Colon (tissue), 2 donors: Measurements from ENCODE around the gene PRKCE.
"Not testable (repeated sequence)": the region's sequence is repeated elsewhere in the genome, so short reads cannot be mapped to it uniquely, and the experiment has no call there.

ENCODE experiments used
- FAIRE-seq: peaks from 2 replicates; lab custom pipeline; 2012; peaks lifted over from hg19 to GRCh38; lab: Jason Lieb, UNC
- donor health status: control.
- donor health status: control.

PRKCE gene

GRCh38 chr2:45699032-45699658 is 47.7 kb downstream of the PRKCE start:
- no peak for FAIRE-seq

GRCh38 chr2:45700407-45701013 is 49.0 kb downstream of the PRKCE start:
- no peak for FAIRE-seq

DNA sequence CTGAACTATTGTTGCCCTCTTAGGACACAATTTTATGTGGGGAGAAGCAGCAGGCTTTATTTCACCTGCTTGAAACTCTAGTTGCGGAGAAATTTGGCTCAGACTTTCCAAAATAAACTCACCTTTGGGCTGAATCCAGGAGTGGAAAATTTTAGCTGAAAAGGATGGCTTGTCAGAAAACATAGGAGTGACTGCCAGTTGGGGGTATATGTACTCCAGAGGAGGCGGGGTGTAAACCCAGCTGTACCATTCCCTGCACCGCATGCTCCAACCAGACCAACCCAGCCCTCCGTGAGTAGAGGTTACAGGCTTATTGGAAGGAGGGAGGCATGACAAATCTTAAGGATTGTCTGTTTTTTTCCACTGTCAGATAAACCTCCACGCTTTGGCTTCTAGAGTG is 53.8 kb downstream of the PRKCE start:
- FAIRE-seq, result no peak

- FAIRE-seq, result no peak
These were observed 54.6 kb downstream of the PRKCE start for GRCh38 chr2:45706033-45706432.

DNA sequence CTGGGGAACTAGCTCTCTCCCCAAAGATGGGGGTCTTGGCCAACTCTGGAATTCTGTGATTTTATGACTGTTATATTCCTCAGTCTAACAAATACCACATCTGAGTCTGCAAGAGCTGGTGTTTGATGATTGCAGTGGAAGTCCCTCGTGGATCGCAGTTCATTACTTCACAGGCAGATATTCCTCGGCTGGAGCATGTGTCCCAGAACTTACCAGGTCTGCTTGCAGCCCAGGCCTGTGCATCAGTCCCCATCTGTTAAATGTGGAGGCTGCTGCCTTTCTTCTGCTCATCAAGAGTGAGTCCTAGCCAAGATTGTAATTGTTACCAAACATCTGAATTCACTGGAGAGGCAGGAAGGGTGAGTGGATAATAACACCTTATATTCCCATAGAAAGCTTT is 55.5 kb downstream of the PRKCE start:
- FAIRE-seq, result no peak

DNA sequence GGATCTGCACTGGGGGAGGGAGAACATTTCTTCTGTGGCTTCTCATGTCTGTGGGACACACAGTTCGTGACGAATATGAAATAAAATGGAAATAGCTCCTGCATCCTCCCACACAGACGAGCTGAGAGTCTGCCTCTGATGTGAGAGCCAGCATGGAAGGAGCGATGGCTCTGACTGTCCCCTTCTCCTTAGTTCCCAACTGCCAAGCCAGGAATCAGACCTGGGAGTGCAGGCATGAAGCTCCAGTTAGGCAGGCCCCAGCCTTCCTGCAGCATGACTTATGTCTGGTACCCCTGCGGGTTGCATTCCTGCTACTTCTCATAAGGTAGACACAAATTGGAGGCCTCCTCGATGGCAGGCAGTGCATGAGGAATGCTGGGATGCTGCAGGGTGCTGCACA is 56.2 kb downstream of the PRKCE start:
- no peak for FAIRE-seq

DNA sequence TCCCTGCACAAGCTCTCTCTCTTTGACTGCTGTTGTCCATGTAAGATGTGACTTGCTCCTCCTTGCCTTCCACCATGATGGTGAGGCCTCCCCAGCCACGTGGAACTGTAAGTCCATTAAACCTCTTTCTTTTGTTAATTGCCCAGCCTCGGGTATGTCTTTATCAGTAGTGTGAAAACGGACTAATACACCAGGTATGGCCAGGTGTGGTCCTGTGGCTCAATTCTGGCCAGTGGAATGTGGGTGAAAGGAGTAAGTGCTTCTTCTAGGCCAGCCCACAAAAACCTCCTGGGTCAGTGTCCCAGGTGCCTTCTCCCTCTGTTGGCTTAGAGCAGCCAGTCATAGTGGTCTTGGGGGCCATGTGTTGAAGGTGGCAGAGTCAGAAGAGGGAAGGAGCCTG is 57.0 kb downstream of the PRKCE start:
- FAIRE-seq, result no peak

DNA sequence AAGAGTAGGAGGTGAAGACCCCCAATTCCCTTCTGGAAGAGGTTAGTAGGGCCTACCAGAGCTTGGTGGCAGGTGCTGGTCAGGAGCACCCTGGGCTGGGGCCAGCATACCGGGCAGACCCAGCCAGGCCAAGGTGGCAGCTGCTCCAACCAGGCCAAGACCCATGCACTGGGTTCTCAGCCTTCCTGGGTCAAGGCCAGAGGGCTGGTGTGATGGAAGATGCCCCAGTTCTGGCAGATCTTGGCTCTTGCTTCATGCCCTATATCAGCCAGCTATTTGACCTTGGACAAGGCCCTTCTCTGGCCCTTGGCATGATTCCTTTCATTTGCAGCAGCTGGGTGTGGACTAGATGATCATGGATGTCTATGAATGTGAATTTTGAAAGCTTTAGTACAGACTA is 57.7 kb downstream of the PRKCE start:
- no peak for FAIRE-seq

- FAIRE-seq, result no peak
These were observed 59.0 kb downstream of the PRKCE start for GRCh38 chr2:45710468-45710867.

GRCh38 chr2:45711224-45711623 is 59.7 kb downstream of the PRKCE start:
- no peak for FAIRE-seq

DNA sequence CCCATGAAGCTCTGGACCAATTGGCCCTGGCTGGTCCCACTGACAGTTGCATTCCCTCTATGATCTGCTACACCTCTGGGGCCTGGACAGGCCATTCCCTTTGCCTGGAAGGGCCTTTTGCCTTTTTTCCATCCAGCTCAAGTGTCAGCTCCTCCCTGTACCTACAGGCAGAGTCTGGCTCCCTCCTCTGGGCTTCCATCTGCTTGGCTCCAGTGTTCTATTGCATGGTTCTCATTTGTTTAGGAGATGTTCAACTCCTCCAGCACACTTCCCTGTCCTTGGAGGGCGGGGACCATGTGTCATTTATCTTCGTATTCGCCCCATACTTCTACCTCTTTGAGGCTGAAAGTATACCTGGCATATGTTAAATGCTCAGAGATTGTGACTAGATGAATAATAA is 61.1 kb downstream of the PRKCE start:
- no peak for FAIRE-seq

DNA sequence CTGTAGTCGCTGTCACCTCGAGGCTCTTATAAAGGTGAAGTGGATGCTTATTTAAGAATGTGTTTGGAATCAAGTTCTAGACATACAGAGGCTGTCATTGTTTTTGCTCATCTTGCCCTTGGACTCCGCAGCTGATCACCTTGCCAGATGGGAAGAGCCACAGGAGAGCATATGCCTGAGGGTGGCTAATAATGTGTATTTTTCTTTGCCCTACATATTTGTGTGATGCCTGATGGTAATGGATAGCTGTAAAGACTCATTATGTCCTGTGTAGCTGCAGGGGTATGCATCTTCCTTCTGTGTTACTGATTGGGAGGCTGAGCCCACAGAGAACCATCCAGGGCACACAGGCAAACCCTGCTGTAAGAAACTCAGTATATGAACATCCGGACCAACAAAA is 61.7 kb downstream of the PRKCE start:
- no peak for FAIRE-seq

DNA sequence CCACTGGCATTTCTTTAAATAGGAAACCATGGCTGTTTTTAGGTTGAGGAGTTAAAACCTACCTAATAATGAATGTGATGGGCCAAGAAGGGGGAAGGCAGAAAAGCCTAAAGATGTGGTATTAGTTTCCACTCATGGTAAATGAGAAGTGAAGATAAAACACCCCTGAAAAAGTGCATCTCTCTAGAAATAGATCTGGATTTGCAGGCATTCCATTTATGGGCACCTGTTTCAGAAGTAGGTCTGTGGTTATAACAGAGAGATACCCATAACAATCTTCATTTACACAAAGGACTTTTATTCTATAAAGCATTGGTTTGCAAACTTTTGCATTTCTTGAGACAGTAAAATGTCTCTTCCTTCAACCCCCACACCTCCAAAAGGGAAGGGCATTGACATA is 62.1 kb downstream of the PRKCE start:
- no peak for FAIRE-seq

- FAIRE-seq, result no peak
These were observed 63.2 kb downstream of the PRKCE start for GRCh38 chr2:45714679-45715078.

DNA sequence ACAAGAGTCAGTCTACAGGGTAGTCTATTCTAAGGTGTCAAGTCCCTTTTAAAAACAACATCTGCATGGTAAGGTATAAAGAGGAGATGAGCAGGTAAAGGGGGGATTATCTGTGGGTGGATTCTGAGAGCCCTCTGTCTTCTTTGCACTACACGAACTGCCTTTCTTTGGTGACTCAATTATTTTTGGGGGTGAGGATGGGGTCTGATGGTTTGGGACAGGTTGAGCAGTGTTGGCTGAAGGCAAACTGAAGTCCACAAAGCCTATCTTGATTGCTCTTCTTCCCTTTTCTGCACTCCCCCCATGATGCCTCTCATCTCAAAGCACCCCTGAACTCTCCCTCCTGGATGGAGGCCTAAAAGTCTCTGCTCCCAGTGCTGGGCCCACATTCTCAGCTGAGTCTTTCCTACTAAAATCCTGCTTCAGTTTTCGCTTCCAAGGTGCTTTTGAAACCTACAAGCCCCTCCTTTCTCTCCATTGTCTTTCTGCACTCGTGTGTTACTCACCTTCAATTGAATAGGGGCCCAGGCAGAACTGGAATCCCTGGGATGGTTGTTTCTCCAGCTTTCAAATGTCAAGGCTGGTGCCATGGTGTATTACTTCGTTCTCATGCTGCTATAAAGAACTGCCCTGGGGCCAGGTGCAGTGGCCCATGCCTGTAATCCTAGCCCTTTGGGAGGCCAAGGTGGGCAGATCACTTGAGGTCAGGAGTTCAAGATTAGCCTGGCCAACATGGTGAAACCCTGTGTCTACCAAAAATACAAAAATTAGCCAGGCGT is 64.3 kb downstream of the PRKCE start:
- FAIRE-seq, result no peak

GRCh38 chr2:45716432-45716831 is 65.0 kb downstream of the PRKCE start:
- not testable (repeated sequence) for FAIRE-seq

- FAIRE-seq, result no peak
These were observed 65.4 kb downstream of the PRKCE start for GRCh38 chr2:45716915-45717314.

DNA sequence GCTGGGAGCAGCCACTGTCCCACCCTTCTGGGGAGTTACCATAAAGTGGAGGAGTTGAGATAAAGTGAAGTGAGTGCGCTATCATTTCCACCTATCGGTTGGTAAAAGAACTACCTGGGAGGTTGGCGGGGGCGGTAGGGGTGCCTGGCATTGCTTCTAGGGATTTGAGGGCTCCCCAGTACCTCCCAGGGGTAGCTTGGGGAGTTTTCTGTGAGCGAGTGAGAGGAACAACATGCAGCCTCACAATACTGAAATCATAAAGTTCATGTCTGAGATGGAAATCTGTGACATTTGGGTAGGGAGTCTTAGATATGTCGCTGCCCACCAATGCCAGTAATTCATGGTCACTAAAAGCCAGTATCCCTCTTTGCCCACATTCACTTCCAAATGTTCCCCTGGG is 68.7 kb downstream of the PRKCE start:
- FAIRE-seq, result no peak

- FAIRE-seq, result no peak
These were observed 69.7 kb downstream of the PRKCE start for GRCh38 chr2:45721150-45721549.

DNA sequence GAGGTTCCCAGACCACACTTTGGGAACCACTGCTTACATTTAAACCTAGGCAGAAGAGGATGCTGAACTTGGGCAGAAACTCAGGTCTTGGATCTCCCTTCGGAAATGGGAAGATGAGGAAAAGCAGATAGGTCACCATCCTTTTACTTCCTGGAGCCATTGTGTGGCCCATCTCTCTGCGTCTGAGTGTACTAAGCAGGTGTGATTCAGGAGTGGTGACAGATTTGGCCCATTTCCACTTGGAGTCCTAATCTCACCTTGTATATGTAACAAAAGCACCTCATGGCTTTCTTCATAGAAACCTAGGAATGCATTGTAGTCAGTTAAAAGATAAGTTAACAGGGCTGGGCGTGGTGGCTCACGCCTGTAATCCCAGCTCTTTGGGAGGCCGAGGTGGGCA is 71.0 kb downstream of the PRKCE start:
- no peak for FAIRE-seq

DNA sequence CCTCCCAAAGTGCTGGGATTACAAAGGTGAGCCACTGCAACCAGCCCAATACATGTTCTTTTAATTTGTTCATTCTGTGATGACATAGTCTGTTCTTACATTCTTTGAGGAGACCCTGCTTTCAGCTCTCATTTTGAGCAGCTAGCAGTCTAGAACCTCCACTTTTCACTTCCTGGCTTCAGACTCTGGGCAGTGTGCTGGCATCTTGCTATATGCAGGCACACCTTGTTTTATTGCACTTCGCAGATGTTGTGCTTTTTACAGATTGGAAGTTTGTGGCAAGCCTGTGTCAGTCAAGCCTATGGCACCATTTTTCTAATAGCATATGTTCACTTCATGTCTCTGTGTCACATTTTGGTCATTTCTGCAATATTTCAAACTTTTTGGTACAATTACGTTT is 72.4 kb downstream of the PRKCE start:
- FAIRE-seq, result no peak

DNA sequence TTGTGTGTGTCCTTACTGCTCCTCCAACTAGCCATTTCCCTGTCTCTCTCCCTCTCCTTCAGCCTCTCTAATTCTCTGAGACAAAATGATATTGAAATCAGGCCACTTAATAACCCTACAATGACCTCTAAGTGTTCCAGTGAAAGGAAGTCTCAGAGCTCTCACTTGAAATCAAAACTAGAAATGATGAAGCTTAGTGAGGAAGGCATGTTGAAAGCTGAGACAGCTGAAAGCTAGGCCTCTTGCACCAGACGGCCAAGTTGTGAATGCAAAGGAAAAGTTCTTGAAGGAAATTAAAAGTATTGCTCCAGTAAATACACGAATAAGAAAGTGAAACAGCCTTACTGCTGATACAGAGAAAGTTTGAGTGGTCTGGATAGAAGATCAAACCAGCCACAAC is 72.9 kb downstream of the PRKCE start:
- FAIRE-seq, result no peak

DNA sequence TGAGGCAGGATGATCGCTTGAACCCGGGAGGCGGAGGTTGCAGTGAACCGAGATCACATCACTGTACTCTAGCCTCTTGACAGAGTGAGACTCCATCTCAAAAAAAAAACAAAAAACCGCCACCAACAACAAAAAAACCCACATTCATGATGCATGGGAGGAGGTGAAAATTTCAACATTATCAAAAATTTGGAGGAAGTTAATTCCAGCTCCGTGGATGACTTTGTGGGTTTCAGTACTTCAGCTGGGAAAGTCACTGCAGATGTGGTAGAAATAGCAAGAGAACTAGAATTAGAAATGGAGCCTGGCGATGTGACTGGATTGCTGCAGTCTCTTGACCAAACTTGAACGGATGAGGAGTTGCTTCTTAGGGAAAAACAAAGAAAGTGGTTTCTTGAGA is 74.3 kb downstream of the PRKCE start:
- no peak for FAIRE-seq

GRCh38 chr2:45726188-45726587 is 74.7 kb downstream of the PRKCE start:
- no peak for FAIRE-seq
